ENCODE results near the gene NPC1L1. TPM values are rescaled to one million over a fixed set of nuclear protein-coding genes. Genes with fewer than 3 reads are reported as not detected.

NPC1L1 gene
- total and polyA plus RNA-seq, 10 of the 15 experiments (the other 5 are each of a cell fraction or from before 2014, with no cell fraction given) = 0.01 to 0.90 TPM; not detected in 8

DNA sequence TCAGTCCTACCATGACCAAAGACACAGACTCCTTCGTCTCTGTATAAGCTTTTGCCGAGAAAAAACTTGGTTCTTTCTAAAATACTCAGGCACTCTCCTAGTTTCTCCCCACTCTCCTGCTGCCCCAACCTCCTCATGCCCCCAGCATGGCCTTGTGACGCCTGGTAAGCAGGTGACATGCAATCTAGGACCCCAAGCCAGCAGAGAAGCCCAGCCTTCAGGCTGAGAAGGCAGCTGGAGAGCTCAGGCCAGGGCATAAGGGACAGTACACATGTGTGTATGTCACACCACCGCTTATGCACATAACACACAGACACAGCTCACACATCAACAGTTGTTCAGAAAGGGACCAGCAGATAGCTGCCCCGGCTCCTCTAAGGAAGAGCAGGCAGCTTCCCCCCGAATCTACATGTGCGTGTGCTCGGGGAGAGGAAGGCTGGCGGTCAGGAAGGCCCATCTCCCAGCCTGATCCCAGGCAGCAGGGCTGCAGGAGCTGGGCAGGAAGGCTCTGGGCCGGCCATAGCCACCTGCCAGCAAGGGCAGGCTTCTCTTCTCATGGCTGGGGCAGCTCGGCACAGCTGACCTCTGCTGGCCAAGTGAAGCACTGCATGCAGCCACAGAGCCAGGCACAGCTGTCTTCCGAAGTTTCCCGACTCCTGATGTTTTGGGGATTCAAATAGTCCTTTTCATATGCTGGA lies 24.1 kb upstream of the NPC1L1 start (continued):
- TF ChIP-seq EGR1 (IDR thresholded peaks at IDR 0.05; ENCODE audit: borderline replicate concordance in 1 of 2, low read depth in 2 of 2, low read length in 2 of 2) (no peak), RELA (IDR thresholded peaks at IDR 0.05; ENCODE audit: borderline replicate concordance, partially characterized antibody) (no peak), NR2C2 (IDR thresholded peaks at IDR 0.05; ENCODE audit: borderline replicate concordance, control insufficient read depth, insufficient read length, low read depth) (no peak)

DNA sequence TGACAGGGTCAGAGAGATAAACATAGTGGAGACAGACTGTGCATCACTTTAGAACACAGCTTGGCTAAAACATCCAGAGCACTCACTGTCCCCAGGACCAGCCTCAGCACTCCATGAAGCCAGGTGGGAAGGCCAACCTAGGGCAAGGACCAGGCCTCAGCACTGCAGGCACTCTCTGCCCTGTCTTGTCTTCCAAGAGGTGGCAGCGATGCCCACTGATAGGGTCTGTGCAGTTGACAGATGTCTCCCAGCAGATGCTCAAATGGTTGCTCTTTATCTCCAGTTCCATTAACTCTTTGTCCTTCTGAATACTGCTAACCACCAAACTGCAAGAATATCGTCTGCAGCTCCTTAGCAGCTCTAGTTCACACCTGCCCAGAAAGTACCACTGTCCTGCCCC lies 23.5 kb upstream of the NPC1L1 start:
- Histone ChIP-seq H3K4me3 (no peak overlapping the region), H3K9me3 (replicated peaks; ENCODE audit: control insufficient read depth, insufficient read depth, low read length) (no peaks in the 10 kb centered on the region), H2AFZ (ENCODE audit: control insufficient read depth, low read depth, low read length) (no peak overlapping the region), H3K4me2 (ENCODE audit: control insufficient read depth, insufficient read depth) (no peak overlapping the region), H3K4me1 (ENCODE audit: control insufficient read depth, insufficient read depth, low read length) (no peaks in the 10 kb centered on the region), H3K27me3 (replicated peaks in 1 of 2; ENCODE audit: control insufficient read depth in 2 of 2, insufficient read depth in 2 of 2, low read length in 1 of 2) (no peaks in the 10 kb centered on the region), H3K27ac (ENCODE audit: control insufficient read depth, insufficient read depth) (no peak overlapping the region), H4K20me1 (ENCODE audit: control insufficient read depth, insufficient read depth) (peaks cover 2% of the 10 kb centered on the region; the same call in 1 of the 2 replicates), H3K36me3 (ENCODE audit: control insufficient read depth in 2 of 2, insufficient read depth in 2 of 2, low read length in 1 of 2) (peaks cover 28 to 43% of the 10 kb centered on the region in 2 experiments), H3K79me2 (ENCODE audit: control insufficient read depth, insufficient read depth, low read length) (no peaks in the 10 kb centered on the region), H3K9ac (ENCODE audit: control insufficient read depth, insufficient read depth, low read length) (no peak overlapping the region)
- WGBS (ENCODE audit: insufficient coverage, insufficient replicate concordance, low lambda C conversion rate, missing lambda C conversion rate) = 98% methylated on average over 2 of the region's 2 CpGs
- in situ Hi-C loops (cut with MboI) (no loop called here), intact Hi-C loops (cut with micrococcal nuclease; ENCODE audit: unreplicated experiment) (loop anchor here (1.0 kb wide), 2 partner anchors 216 to 323 kb away; no protein-coding TSS in a partner anchor)
- BruUV-seq (replicated peaks) = no TSS peak
- ChIA-PET POLR2A (interaction anchor here (0.6 to 1.4 kb wide), 2 partner anchors 9 to 14 kb away, joined by 3 read pairs; partner anchors contain the start of gene DDX56), CTCF (interaction anchor here (0.9 to 3.4 kb wide), 31 partner anchors 10 to 355 kb away, joined by 3 to 33 read pairs (median 4); partner anchors contain the start of genes DDX56, H2AZ2, NUDCD3 and TMED4), RAD21 (ENCODE audit: unreplicated experiment) (interaction anchor here (1.1 to 2.8 kb wide), 9 partner anchors 9 to 544 kb away, joined by 3 to 30 read pairs (median 4); partner anchors contain the start of gene DDX56), SMC1A (ENCODE audit: uncharacterized antibody, unreplicated experiment) (interaction anchor here (0.6 to 1.9 kb wide), 14 partner anchors 9 to 323 kb away, joined by 3 to 14 read pairs (median 3); partner anchors contain the start of gene DDX56)
- TF ChIP-seq SMAD5 (IDR thresholded peaks at IDR 0.05; ENCODE audit: low read depth) = no peak
- TF ChIP-seq RBBP5 (conservative IDR thresholded peaks at IDR 0.05) = no peak
- TF ChIP-seq, protein P1, sequence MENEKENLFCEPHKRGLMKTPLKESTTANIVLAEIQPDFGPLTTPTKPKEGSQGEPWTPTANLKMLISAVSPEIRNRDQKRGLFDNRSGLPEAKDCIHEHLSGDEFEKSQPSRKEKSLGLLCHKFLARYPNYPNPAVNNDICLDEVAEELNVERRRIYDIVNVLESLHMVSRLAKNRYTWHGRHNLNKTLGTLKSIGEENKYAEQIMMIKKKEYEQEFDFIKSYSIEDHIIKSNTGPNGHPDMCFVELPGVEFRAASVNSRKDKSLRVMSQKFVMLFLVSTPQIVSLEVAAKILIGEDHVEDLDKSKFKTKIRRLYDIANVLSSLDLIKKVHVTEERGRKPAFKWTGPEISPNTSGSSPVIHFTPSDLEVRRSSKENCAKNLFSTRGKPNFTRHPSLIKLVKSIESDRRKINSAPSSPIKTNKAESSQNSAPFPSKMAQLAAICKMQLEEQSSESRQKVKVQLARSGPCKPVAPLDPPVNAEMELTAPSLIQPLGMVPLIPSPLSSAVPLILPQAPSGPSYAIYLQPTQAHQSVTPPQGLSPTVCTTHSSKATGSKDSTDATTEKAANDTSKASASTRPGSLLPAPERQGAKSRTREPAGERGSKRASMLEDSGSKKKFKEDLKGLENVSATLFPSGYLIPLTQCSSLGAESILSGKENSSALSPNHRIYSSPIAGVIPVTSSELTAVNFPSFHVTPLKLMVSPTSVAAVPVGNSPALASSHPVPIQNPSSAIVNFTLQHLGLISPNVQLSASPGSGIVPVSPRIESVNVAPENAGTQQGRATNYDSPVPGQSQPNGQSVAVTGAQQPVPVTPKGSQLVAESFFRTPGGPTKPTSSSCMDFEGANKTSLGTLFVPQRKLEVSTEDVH (IDR thresholded peaks at IDR 0.05; ENCODE audit: low read depth, partially characterized antibody) = no peak
- no peak for TF ChIP-seq EP300 (IDR thresholded peaks at IDR 0.05; ENCODE audit: borderline replicate concordance in 1 of 2, control insufficient read depth in 1 of 2, low read depth in 2 of 2, low read length in 2 of 2)
- TF ChIP-seq JUND (IDR thresholded peaks at IDR 0.05; ENCODE audit: low read depth, low read length) = no peak
- TF ChIP-seq SUZ12 (IDR thresholded peaks at IDR 0.05; ENCODE audit: unreplicated experiment) = no peak
- ATAC-seq (no peak), FAIRE-seq (no peak), DNase-seq (ENCODE audit: low read depth, low spot score) (no peak)
